HCT116 (cell line): ENCODE measurements around the gene ICOSLG. TPM values are rescaled to one million over a fixed set of nuclear protein-coding genes. Genes with fewer than 3 reads are reported as not detected.

Source experiments
- ATAC-seq: fragments of 200-7000 bp; cut with Tn5 transposase; 2 replicates; pipeline ENCODE4 v1.9.1; 2020; ENCODE audit warnings: mild to moderate bottlenecking, moderate library complexity
- BruUV-seq: library from RNA; stranded (reverse); fragments of 400-500 nt; replicated peaks from 2 replicates; lab custom pipeline; 2021; lab: Mats Ljungman, UMichigan
- CTCF ChIA-PET: fragments of 300-600 bp; sonication (Branson Sonifier 250); formaldehyde crosslinking; loops from one replicate; lab custom pipeline; 2021; ENCODE audit warnings: antibody characterized with exemption; lab: Charles Lee
- POLR2A ChIA-PET: fragments of 300-600, 350-600 bp; sonication (Branson Sonifier 250); formaldehyde crosslinking; loops from one replicate; lab custom pipeline; 2021; ENCODE audit warnings: antibody characterized with exemption; lab: Charles Lee
- RAD21 ChIA-PET, 2 experiments: fragments of 300-600 bp; sonication (Branson Sonifier 250); formaldehyde crosslinking; loops; one replicate each; lab custom pipeline; 2023; ENCODE audit warnings: low total read pairs in 2 of 2; ENCODE audit not compliant: uncharacterized antibody in 2 of 2, unreplicated experiment in 2 of 2, low non-redundant PET in 1 of 2; lab: Charles Lee
- DNase-seq: peaks from one replicate; pipeline ENCODE4 v3.0.0-alpha.2; 2010; ENCODE audit warnings: low read depth, low spot score
- H2AFZ ChIP-seq: fragments of 200-600 bp; shearing (Covaris generic), sonication (generic); 2 replicates; pipeline ENCODE4 v1.6.1; 2017; ENCODE audit warnings: low read depth, mixed run types, mixed read lengths, antibody characterized with exemption, low read length; ENCODE audit not compliant: poor library complexity, severe bottlenecking
- H3K27ac ChIP-seq: 2 replicates; pipeline ENCODE4 v1.5.1; 2012; ENCODE audit warnings: low read depth, low read length
- H3K27me3 ChIP-seq: fragments of 200-600 bp; sonication (generic); 2 replicates; pipeline ENCODE4 v1.6.1; 2016; ENCODE audit warnings: mixed run types, low read length, mixed read lengths; ENCODE audit not compliant: insufficient read depth
- H3K36me3 ChIP-seq, 2 experiments: fragments of 200-500 bp in 1 of 2; fragments of 200-600 bp in 1 of 2; sonication (Bioruptor generic) in 1 of 2; sonication (generic) in 1 of 2; 2 replicates each; pipeline versions ENCODE4 v1.5.1 to v1.6.1; 2014 to 2016; ENCODE audit warnings: low read length in 2 of 2, inconsistent platforms in 1 of 2, mixed read lengths in 1 of 2, mixed run types in 1 of 2; ENCODE audit not compliant: insufficient read depth in 2 of 2, control insufficient read depth in 1 of 2
- H3K4me1 ChIP-seq, 2 experiments: fragments of 200-600 bp in 1 of 2; sonication (generic) in 1 of 2; 2 replicates each; pipeline versions ENCODE4 v1.5.1 to v1.6.1; 2012 to 2017; ENCODE audit warnings: low read length in 2 of 2, inconsistent platforms in 1 of 2, mild to moderate bottlenecking in 1 of 2, mixed read lengths in 1 of 2, mixed run types in 1 of 2, moderate library complexity in 1 of 2; ENCODE audit not compliant: insufficient read depth in 2 of 2, control insufficient read depth in 1 of 2
- H3K4me2 ChIP-seq: fragments of 200-600 bp; sonication (generic); 2 replicates; pipeline ENCODE4 v1.6.1; 2017; ENCODE audit warnings: mixed run types, low read length, mixed read lengths
- H3K4me3 ChIP-seq, 2 experiments: fragments of 200-600 bp in 1 of 2; sonication (generic) in 1 of 2; replicated peaks in 1 of 2; 2 replicates each; pipeline ENCODE4 v1.5.1; 2011 to 2016; ENCODE audit warnings: low read length in 2 of 2, control low read depth in 1 of 2, low read depth in 1 of 2, mild to moderate bottlenecking in 1 of 2, mixed read lengths in 1 of 2, mixed run types in 1 of 2
- H3K79me2 ChIP-seq: fragments of 200-600 bp; sonication (generic); 2 replicates; pipeline ENCODE4 v1.6.1; 2017; ENCODE audit warnings: mild to moderate bottlenecking, mixed run types, low read length, moderate library complexity, mixed read lengths; ENCODE audit not compliant: insufficient read depth
- H3K9ac ChIP-seq: fragments of 200-600 bp; sonication (generic); 2 replicates; pipeline ENCODE4 v1.6.1; 2016; ENCODE audit warnings: low read length, mixed read lengths
- H3K9me2 ChIP-seq: fragments of 200-600 bp; sonication (generic), shearing (Covaris generic); 2 replicates; pipeline ENCODE4 v1.6.1; 2017; ENCODE audit warnings: mixed run types, mild to moderate bottlenecking, moderate library complexity; ENCODE audit not compliant: insufficient read depth
- H3K9me3 ChIP-seq, 2 experiments: fragments of 200-500 bp in 1 of 2; fragments of 200-600 bp in 1 of 2; sonication (Bioruptor generic) in 1 of 2; sonication (generic) in 1 of 2; 2 replicates each; pipeline ENCODE4 v1.6.1; 2014 to 2017; ENCODE audit warnings: low read length in 2 of 2, mixed read lengths in 2 of 2, inconsistent platforms in 1 of 2, low read depth in 1 of 2, mild to moderate bottlenecking in 1 of 2, mixed run types in 1 of 2, moderate library complexity in 1 of 2; ENCODE audit not compliant: control insufficient read depth in 1 of 2, insufficient read depth in 1 of 2
- H4K20me1 ChIP-seq: fragments of 200-600 bp; sonication (generic), shearing (Covaris generic); 2 replicates; pipeline ENCODE4 v1.6.1; 2017; ENCODE audit warnings: mixed run types, mild to moderate bottlenecking, moderate library complexity; ENCODE audit not compliant: insufficient read depth
- CBX3 ChIP-seq: IDR thresholded peaks from 2 replicates; pipeline ENCODE4 v1.6.1; 2012; ENCODE audit warnings: low read depth
- CEBPB ChIP-seq: IDR thresholded peaks from 2 replicates; pipeline ENCODE4 v1.6.1; 2012; ENCODE audit warnings: low read depth
- CTCF ChIP-seq, 3 experiments: fragments of 200-600 bp in 1 of 3; sonication (generic) in 1 of 3; IDR thresholded peaks in 2 of 3; conservative IDR thresholded peaks in 1 of 3; 2 replicates each; pipeline ENCODE4 v1.5.1; 2012 to 2017; ENCODE audit warnings: low read depth in 2 of 3, low read length in 2 of 3, antibody characterized with exemption in 1 of 3, borderline replicate concordance in 1 of 3, control low read depth in 1 of 3, mild to moderate bottlenecking in 1 of 3, mixed read lengths in 1 of 3, mixed run types in 1 of 3, moderate library complexity in 1 of 3; ENCODE audit not compliant: insufficient read depth in 1 of 3
- ELF1 ChIP-seq: IDR thresholded peaks from 2 replicates; pipeline ENCODE4 v1.6.1; 2012; ENCODE audit warnings: low read depth, borderline replicate concordance
- EZH2 ChIP-seq: fragments of 200-600 bp; sonication (generic); IDR thresholded peaks from 2 replicates; pipeline ENCODE4 v1.6.1; 2017; ENCODE audit warnings: antibody characterized with exemption, mixed run types
- EZH2phosphoT487 ChIP-seq: fragments of 200-600 bp; IDR thresholded peaks from 2 replicates; pipeline ENCODE4 v1.6.1; 2018; ENCODE audit warnings: antibody characterized with exemption, borderline replicate concordance
- JUND ChIP-seq: IDR thresholded peaks from 2 replicates; pipeline ENCODE4 v1.6.1; 2012
- MAX ChIP-seq: IDR thresholded peaks from 2 replicates; pipeline ENCODE4 v1.6.1; 2012
- POLR2A ChIP-seq: IDR thresholded peaks from 2 replicates; pipeline ENCODE4 v1.7.0; 2011; ENCODE audit warnings: borderline replicate concordance; ENCODE audit not compliant: insufficient read depth, insufficient read length; ENCODE audit errors: extremely low read depth
- REST ChIP-seq: IDR thresholded peaks from 2 replicates; pipeline ENCODE4 v1.6.1; 2012; ENCODE audit warnings: low read depth
- SIN3A ChIP-seq: IDR thresholded peaks from 2 replicates; pipeline ENCODE4 v1.6.1; 2012; ENCODE audit warnings: low read depth
- SP1 ChIP-seq: IDR thresholded peaks from 2 replicates; pipeline ENCODE4 v1.6.1; 2012; ENCODE audit warnings: low read depth
- SRF ChIP-seq: IDR thresholded peaks from 2 replicates; pipeline ENCODE4 v1.6.1; 2012; ENCODE audit warnings: low read depth
- TCF7L2 ChIP-seq: IDR thresholded peaks from 2 replicates; pipeline ENCODE4 v1.7.0; 2011; ENCODE audit warnings: borderline replicate concordance, inconsistent platforms; ENCODE audit not compliant: insufficient read depth, insufficient read length; ENCODE audit errors: extremely low read depth
- YY1 ChIP-seq: IDR thresholded peaks from 2 replicates; pipeline ENCODE4 v1.6.1; 2011; ENCODE audit warnings: low read length, low read depth, moderate library complexity, mild to moderate bottlenecking; ENCODE audit not compliant: insufficient replicate concordance; ENCODE audit errors: extremely low read depth
- ZBTB33 ChIP-seq: IDR thresholded peaks from 2 replicates; pipeline ENCODE4 v1.6.1; 2011; ENCODE audit warnings: mild to moderate bottlenecking, low read length, moderate library complexity; ENCODE audit not compliant: insufficient replicate concordance; ENCODE audit errors: extremely low read depth
- ZFX ChIP-seq: fragments of 450-650 bp; IDR thresholded peaks from 2 replicates; pipeline ENCODE4 v1.6.1; 2017
- ZNF274 ChIP-seq: fragments of 200-500 bp; sonication (Bioruptor generic); IDR thresholded peaks from 2 replicates; pipeline ENCODE4 v1.6.1; 2014; ENCODE audit warnings: mild to moderate bottlenecking, low read depth, low read length, inconsistent platforms
- intact Hi-C: fragments of 100-400 bp; cut with micrococcal nuclease; formaldehyde crosslinking; loops from 2 replicates; pipeline ENCODE4 v1.10.0; 2022
- total RNA-seq: library from RNA; stranded (reverse); gene quantifications from one replicate; pipeline ENCODE4 v1.2.1, GENCODE V29; 2021; ENCODE audit not compliant: unreplicated experiment

ICOSLG gene
- total RNA-seq, 1 experiment from 2014 or later, result 4.7 TPM

- no TSS peak for BruUV-seq
- ChIA-PET POLR2A (no interaction called here), RAD21 (no interaction called here), CTCF (no interaction called here)
- DNase-seq, result no peak
- Histone ChIP-seq H3K27me3 (no peaks in the 10 kb centered on the region), H2AFZ (no peak overlapping the region), H3K79me2 (no peaks in the 10 kb centered on the region), H3K9ac (no peak overlapping the region), H3K4me2 (no peak overlapping the region), H3K36me3 (no peaks in the 10 kb centered on the region), H3K4me3 (no peak overlapping the region), H3K27ac (no peak overlapping the region), H4K20me1 (no peaks in the 10 kb centered on the region), H3K9me2 (no peaks in the 10 kb centered on the region), H3K4me1 (no peaks in the 10 kb centered on the region), H3K9me3 (no peaks in the 10 kb centered on the region)
- intact Hi-C loops, result no loop called here
- TF ChIP-seq MAX, result no peak
- no peak for TF ChIP-seq SP1
- no peak for TF ChIP-seq SIN3A
- no peak for TF ChIP-seq ZBTB33
- no peak for TF ChIP-seq REST
- TF ChIP-seq ZNF274, result no peak
- no peak for TF ChIP-seq EZH2
- no peak for TF ChIP-seq CTCF (IDR thresholded peaks at IDR 0.05 in 2 of 3, conservative IDR thresholded peaks at IDR 0.05 in 1 of 3; ENCODE audit: borderline replicate concordance in 1 of 3, insufficient read depth in 1 of 3, low read depth in 2 of 3, low read length in 2 of 3)
- TF ChIP-seq CBX3, result no peak
- TF ChIP-seq YY1, result no peak
- no peak for TF ChIP-seq EZH2phosphoT487
- no peak for TF ChIP-seq CEBPB
- TF ChIP-seq JUND, result no peak
- TF ChIP-seq POLR2A, result no peak
- TF ChIP-seq ELF1, result no peak
- no peak for TF ChIP-seq ZFX
- no peak for TF ChIP-seq TCF7L2
- no peak for TF ChIP-seq SRF
- no peak for ATAC-seq
These were observed 20.3 kb upstream of the ICOSLG start for GRCh38 chr21:44260791-44261631.
